Right atrium auricular region (tissue), 2 donors: ENCODE measurements around the gene EFNB3. TPM values are rescaled to one million over a fixed set of nuclear protein-coding genes. Genes with fewer than 3 reads are reported as not detected.

ENCODE experiments used
- DNase-seq: peaks from one replicate; pipeline ENCODE4 v3.0.0-alpha.2; 2019; ENCODE audit warnings: low spot score
- H3K27ac ChIP-seq, 2 donors: fragments of 200-600 bp; sonication (generic); 1 replicate in 1 of 2; 2 replicates in 1 of 2; pipeline ENCODE4 v1.5.1; 2016 to 2019
- H3K27me3 ChIP-seq, 2 donors: fragments of 200-600 bp; sonication (generic); one replicate each; pipeline versions ENCODE4 v1.5.1 to v1.6.0; 2017 to 2019
- H3K36me3 ChIP-seq: fragments of 200-600 bp; sonication (generic); one replicate; pipeline ENCODE4 v1.5.1; 2016
- H3K4me1 ChIP-seq, 2 donors: fragments of 200-600 bp; sonication (generic); one replicate each; pipeline versions ENCODE4 v1.5.1 to v1.6.0; 2017 to 2019
- H3K4me3 ChIP-seq, 2 donors: fragments of 200-600 bp; sonication (generic); 1 replicate in 1 of 2; 2 replicates in 1 of 2; pipeline ENCODE4 v1.5.1; 2017 to 2019; ENCODE audit warnings: mild to moderate bottlenecking in 1 of 2, moderate library complexity in 1 of 2
- H3K9me3 ChIP-seq, 2 donors: fragments of 200-600 bp; sonication (generic); one replicate each; pipeline ENCODE4 v1.5.1; 2019
- total RNA-seq, 2 donors: library from RNA; depleted of rRNA; stranded (reverse); fragments of >200 nt; gene quantifications; one replicate each; pipeline ENCODE4 v1.1.0, GENCODE V29; 2016
- TF ChIP-seq, protein P1 (sequence below), 2 donors: fragments of 200-600 bp; sonication (generic); IDR thresholded peaks; one replicate each; pipeline ENCODE4 v1.5.1; 2019; ENCODE audit warnings: antibody characterized with exemption in 2 of 2

The EFNB3 gene
- total RNA-seq, 2 donors from 2014 or later = 2.1 to 5.9 TPM

DNA sequence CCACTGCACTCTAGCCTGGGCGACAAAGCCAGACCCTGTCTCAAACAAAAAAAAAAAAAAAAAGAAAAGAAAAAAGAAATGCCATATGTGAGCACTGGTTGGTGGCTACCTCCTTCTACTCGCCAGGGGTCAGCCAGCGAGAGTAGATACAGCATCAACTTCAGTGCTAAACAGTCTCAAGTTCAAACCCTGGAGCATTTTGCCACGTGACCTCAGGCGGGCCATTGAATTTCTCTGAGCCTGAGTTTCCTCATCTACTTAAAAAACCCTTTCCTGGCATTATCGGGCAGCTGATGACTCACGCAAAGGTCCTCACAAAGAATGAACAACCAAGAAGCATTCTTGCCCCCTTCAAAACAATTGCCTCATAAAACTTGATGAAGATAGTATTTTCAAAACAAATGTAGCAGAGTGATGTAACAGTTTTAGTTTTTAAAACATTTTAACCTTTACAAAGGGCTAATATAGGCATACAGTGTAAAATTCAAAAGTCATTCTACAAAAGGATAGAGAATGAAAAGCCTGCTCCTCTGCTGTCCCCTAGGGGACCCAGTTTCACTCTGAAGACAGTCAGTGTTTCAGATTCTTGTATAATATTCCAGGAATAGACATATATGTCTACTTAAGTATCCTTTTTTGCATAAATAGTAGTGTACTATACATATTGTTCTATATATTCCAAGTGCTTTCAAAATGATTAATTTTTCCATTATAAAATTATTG is 40.9 kb downstream of the EFNB3 start:
- DNase-seq = peak; percentile 71
- TF ChIP-seq, protein P1, sequence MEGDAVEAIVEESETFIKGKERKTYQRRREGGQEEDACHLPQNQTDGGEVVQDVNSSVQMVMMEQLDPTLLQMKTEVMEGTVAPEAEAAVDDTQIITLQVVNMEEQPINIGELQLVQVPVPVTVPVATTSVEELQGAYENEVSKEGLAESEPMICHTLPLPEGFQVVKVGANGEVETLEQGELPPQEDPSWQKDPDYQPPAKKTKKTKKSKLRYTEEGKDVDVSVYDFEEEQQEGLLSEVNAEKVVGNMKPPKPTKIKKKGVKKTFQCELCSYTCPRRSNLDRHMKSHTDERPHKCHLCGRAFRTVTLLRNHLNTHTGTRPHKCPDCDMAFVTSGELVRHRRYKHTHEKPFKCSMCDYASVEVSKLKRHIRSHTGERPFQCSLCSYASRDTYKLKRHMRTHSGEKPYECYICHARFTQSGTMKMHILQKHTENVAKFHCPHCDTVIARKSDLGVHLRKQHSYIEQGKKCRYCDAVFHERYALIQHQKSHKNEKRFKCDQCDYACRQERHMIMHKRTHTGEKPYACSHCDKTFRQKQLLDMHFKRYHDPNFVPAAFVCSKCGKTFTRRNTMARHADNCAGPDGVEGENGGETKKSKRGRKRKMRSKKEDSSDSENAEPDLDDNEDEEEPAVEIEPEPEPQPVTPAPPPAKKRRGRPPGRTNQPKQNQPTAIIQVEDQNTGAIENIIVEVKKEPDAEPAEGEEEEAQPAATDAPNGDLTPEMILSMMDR (IDR thresholded peaks at IDR 0.05) = no peak
- no peaks in the 10 kb centered on the region for H3K36me3 ChIP-seq
- no peaks in the 10 kb centered on the region for H3K9me3 ChIP-seq
- H3K4me3 ChIP-seq = no peak overlapping the region
- H3K27ac ChIP-seq = no peak overlapping the region
- peaks cover 0 to 7% of the 10 kb centered on the region in 2 donors for H3K4me1 ChIP-seq
- no peaks in the 10 kb centered on the region for H3K27me3 ChIP-seq

DNA sequence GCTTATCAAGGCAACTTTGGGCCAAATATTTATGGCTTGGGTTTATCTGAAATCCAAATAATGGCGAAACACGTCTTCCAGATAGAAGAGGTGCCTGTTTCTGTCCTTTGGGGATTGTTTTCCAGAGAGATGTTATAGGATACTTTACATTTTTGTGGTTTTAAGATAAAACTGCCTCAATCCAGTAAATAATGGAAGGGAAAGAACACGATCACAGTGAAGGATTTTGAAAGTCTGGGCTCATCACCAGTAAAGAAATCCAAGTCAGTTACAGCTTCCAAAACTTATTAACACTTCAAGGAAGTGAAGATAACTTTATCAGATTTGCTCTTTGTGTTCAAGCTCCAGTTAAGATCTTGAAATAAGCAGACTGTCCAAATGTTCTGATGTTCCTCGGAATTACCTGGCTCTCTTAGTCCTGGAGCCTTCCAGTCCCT is 42.7 kb downstream of the EFNB3 start:
- TF ChIP-seq, protein P1 (IDR thresholded peaks at IDR 0.05) = no peak
- DNase-seq = no peak

DNA sequence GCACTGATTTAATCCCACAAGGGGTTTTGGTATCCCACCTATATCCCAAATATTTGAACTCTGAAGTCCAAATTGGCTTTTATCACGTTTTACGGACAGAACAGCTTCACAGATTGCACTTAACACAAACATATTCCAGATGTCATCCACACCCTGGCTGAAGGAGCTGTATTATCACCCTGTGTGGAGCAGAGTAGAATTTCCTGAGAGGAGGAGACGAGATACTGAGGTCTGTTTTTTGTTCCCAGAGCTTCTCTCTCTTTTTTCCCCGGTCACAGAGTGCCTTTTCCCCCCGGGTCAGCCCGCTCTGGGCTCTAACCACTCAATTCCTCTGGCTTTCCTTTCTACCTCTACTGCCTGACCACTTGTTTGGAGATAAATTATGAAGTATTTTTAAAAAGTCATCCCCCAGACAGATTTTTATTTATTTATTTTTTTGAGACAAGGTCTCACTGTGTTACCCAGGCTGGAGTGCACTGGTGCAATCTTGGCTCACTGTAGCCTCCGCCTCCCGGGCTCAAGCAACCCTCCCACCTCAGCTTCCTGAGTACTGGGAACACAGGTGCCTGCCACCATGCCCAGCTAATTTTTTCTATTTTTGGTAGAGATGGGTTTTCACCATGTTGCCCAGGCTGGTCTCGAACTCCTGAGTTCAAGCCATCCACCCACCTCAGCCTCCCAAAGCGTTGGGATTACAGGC is 43.2 kb downstream of the EFNB3 start:
- TF ChIP-seq, protein P1 (IDR thresholded peaks at IDR 0.05) = no peak
- H3K27ac ChIP-seq = peak overlapping the region in 1 of 2 donors; percentile 55

More for the DNA sequence above, 42.7 kb downstream of the EFNB3 start:
- Histone ChIP-seq H3K36me3 (no peaks in the 10 kb centered on the region), H3K4me3 (no peak overlapping the region), H3K9me3 (no peaks in the 10 kb centered on the region), H3K27ac (peak overlapping the region in 1 of 2 donors; percentile 55), H3K27me3 (no peaks in the 10 kb centered on the region), H3K4me1 (peaks cover 0 to 7% of the 10 kb centered on the region in 2 donors)

DNA sequence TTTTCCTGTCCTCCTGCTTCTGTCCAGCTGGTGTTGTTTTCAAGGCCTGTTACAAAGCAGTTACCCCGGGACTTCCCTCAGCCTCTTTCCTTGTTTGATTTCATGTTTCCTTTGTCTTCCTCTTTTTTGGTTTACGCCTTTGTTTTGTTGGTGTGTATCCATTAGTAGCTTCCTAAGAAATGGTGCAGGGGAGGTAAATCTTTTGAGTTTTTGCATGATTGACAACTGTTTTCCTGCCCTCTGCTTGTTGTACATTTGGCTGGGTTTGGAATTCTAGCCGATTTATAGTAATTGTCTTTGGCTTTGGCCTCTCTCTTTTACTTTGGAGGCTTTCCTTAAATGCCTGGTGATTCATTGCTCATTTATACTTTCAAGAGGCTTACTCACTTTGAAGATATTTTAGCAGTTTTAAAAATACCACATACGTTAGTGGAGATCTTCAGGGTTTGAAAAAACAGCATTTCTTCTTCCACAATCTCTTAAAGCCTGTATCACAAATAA is 45.4 kb downstream of the EFNB3 start:
- Histone ChIP-seq H3K4me1 (peaks cover 0 to 7% of the 10 kb centered on the region in 2 donors), H3K27me3 (no peaks in the 10 kb centered on the region), H3K36me3 (no peaks in the 10 kb centered on the region), H3K4me3 (no peak overlapping the region), H3K27ac (peak overlapping the region in 1 of 2 donors; percentile 45), H3K9me3 (no peaks in the 10 kb centered on the region)
- TF ChIP-seq, protein P1 (IDR thresholded peaks at IDR 0.05) = no peak
- no peak for DNase-seq

More for the DNA sequence above, 43.2 kb downstream of the EFNB3 start:
- Histone ChIP-seq H3K9me3 (no peaks in the 10 kb centered on the region), H3K36me3 (no peaks in the 10 kb centered on the region), H3K27me3 (no peaks in the 10 kb centered on the region), H3K4me3 (no peak overlapping the region), H3K4me1 (peaks cover 0 to 7% of the 10 kb centered on the region in 2 donors)
- DNase-seq = no peak

DNA sequence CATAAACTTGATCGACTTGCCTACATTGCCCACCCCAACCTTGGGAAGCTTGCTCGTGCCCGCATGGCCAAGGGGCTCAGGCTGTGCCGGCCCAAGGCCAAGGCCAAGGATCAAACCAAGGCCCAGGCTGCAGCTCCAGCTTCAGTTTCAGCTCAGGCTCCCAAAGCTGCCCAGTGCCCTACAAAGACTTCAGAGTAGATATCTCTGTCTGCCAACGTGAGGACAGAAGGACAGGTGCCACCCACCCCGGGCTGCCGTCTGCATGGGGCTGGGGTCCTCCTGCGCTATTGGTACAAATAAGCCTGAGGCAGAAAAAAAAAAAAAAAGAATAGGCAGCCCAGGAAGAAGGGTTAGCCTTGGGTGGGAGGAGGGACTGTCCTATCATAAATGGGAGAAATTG is 49.7 kb downstream of the EFNB3 start:
- H3K27ac ChIP-seq = no peak overlapping the region
- H3K9me3 ChIP-seq = no peaks in the 10 kb centered on the region
- no peak for DNase-seq
- H3K4me3 ChIP-seq = no peak overlapping the region
- no peaks in the 10 kb centered on the region for H3K36me3 ChIP-seq
- TF ChIP-seq, protein P1 (IDR thresholded peaks at IDR 0.05) = no peak
- no peaks in the 10 kb centered on the region for H3K4me1 ChIP-seq
- H3K27me3 ChIP-seq = no peaks in the 10 kb centered on the region
